Muscle layer of colon (tissue), 2 donors: ENCODE measurements around the gene CIB4.

Experiments used
- H3K27ac ChIP-seq: one replicate; pipeline ENCODE4 v1.7.0; 2013; ENCODE audit warnings: low read depth, mild to moderate bottlenecking, low read length, moderate library complexity
- H3K27me3 ChIP-seq, 2 donors: one replicate each; pipeline ENCODE4 v1.7.0; 2013; ENCODE audit warnings: low read length in 2 of 2, mild to moderate bottlenecking in 2 of 2; ENCODE audit not compliant: insufficient read depth in 2 of 2, control insufficient read depth in 1 of 2
- H3K36me3 ChIP-seq: one replicate; pipeline ENCODE4 v1.7.0; 2013; ENCODE audit warnings: mild to moderate bottlenecking, low read length; ENCODE audit not compliant: insufficient read depth
- H3K4me1 ChIP-seq: one replicate; pipeline ENCODE4 v1.7.0; 2013; ENCODE audit warnings: mild to moderate bottlenecking, low read length; ENCODE audit not compliant: insufficient read depth
- H3K4me3 ChIP-seq, 2 donors: one replicate each; pipeline ENCODE4 v1.7.0; 2013; ENCODE audit warnings: low read length in 2 of 2, low read depth in 1 of 2, mild to moderate bottlenecking in 1 of 2, moderate library complexity in 1 of 2
- H3K9ac ChIP-seq: one replicate; pipeline ENCODE4 v1.7.0; 2013; ENCODE audit warnings: low read length
- H3K9me3 ChIP-seq: one replicate; pipeline ENCODE4 v1.7.0; 2013; ENCODE audit warnings: mild to moderate bottlenecking, low read length
- donor health status: abdominal sarcoma.
- donor health status: Adenocarcinoma of cecum.

CIB4 gene

GRCh38 chr2:26576565-26577441, 64.4 kb downstream of the CIB4 start:
- Histone ChIP-seq H3K36me3 (no peaks in the 10 kb centered on the region), H3K27ac (no peak overlapping the region), H3K27me3 (peaks cover 0 to 14% of the 10 kb centered on the region in 2 donors), H3K4me3 (no peak overlapping the region), H3K9me3 (no peaks in the 10 kb centered on the region), H3K9ac (no peak overlapping the region), H3K4me1 (no peaks in the 10 kb centered on the region)

- no peaks in the 10 kb centered on the region for H3K36me3 ChIP-seq
- H3K27me3 ChIP-seq, result peaks cover 0 to 14% of the 10 kb centered on the region in 2 donors
- no peaks in the 10 kb centered on the region for H3K9me3 ChIP-seq
- H3K9ac ChIP-seq, result no peak overlapping the region
- no peak overlapping the region for H3K4me3 ChIP-seq
- no peaks in the 10 kb centered on the region for H3K4me1 ChIP-seq
- no peak overlapping the region for H3K27ac ChIP-seq
Measured at GRCh38 chr2:26575836-26576564, 65.2 kb downstream of the CIB4 start.

DNA sequence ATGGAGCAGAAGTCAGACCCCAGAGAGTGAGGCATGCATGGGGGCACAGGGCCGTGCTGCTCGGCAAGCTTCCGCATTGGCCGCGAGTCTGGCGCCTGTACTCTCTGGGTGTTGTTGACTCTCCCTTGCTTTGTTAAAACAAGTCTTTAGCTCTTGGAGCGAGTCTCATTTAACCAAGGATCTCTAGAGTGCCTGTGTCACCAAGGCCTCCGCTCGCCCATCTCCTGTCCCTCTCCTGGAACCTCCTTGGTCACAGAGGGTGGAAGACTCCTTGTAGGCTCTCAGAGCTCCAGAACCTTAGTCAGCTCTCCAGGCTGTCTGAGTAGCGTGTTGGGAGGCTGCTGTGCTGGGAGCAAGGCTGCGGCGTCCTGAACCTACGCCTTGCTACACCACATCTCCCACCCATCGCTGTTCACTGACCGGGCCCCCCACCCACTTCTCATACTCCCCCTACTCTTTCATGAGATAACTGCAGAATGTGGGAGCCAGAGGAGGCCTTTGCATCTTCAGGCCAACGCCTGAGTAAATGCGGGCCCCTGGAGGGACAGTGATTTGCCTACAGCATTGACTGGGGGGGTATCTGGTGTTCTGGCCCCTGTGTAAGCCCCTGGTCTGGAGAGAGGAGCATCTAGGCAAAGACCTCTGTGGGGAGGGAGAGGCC, 66.1 kb downstream of the CIB4 start:
- Histone ChIP-seq H3K4me1 (no peaks in the 10 kb centered on the region), H3K36me3 (no peaks in the 10 kb centered on the region), H3K4me3 (no peak overlapping the region), H3K27me3 (peaks cover 0 to 20% of the 10 kb centered on the region in 2 donors), H3K27ac (no peak overlapping the region), H3K9ac (no peak overlapping the region), H3K9me3 (no peaks in the 10 kb centered on the region)

GRCh38 chr2:26574066-26574899, 66.9 kb downstream of the CIB4 start:
- H3K27ac ChIP-seq, result no peak overlapping the region
- no peaks in the 10 kb centered on the region for H3K4me1 ChIP-seq
- H3K36me3 ChIP-seq, result no peaks in the 10 kb centered on the region
- no peak overlapping the region for H3K9ac ChIP-seq
- no peaks in the 10 kb centered on the region for H3K9me3 ChIP-seq
- H3K27me3 ChIP-seq, result peaks cover 0 to 20% of the 10 kb centered on the region in 2 donors
- H3K4me3 ChIP-seq, result no peak overlapping the region

DNA sequence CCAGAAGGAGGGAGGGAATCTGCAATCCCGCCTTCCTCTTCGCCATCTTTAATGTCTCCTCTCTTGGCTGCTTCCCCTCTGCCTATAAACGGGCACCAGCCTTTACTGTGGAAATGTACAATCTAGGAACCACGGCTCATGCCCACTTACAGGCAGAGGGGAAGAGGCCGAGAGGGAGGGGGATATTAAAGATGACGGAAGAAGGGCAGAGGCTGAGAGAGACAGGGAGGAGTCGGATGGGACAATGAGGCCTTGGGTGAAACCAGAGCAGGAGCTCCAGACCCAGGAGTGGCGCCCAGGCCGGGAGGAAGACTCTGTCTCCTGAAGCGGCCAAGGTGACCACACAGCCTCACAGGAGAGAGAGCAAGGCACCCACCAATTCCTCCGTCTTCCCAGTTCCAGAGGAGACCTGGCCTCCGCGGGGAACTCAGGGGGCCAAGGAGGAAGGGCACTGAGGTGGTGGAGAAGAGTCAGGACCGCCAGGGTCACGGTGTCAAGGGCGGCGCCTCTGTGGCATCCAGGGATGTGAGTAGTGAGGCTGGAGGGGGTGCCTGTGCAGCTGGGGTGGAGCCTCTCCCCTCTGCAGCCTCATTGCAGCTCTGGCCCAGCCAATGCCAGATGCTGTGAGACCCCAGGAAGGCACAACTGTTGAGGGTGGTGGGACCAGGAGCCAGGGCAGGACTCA, 67.8 kb downstream of the CIB4 start:
- no peaks in the 10 kb centered on the region for H3K36me3 ChIP-seq
- H3K27ac ChIP-seq, result no peak overlapping the region
- no peak overlapping the region for H3K4me3 ChIP-seq
- H3K9ac ChIP-seq, result no peak overlapping the region
- no peaks in the 10 kb centered on the region for H3K4me1 ChIP-seq
- H3K9me3 ChIP-seq, result no peaks in the 10 kb centered on the region
- H3K27me3 ChIP-seq, result peaks cover 0 to 18% of the 10 kb centered on the region in 2 donors

GRCh38 chr2:26572591-26572990, 68.6 kb downstream of the CIB4 start:
- Histone ChIP-seq H3K4me1 (no peaks in the 10 kb centered on the region), H3K9me3 (no peaks in the 10 kb centered on the region), H3K27me3 (peaks cover 0 to 10% of the 10 kb centered on the region in 2 donors), H3K9ac (no peak overlapping the region), H3K27ac (no peak overlapping the region), H3K36me3 (no peaks in the 10 kb centered on the region), H3K4me3 (no peak overlapping the region)

- Histone ChIP-seq H3K27ac (no peak overlapping the region), H3K36me3 (no peaks in the 10 kb centered on the region), H3K27me3 (peaks cover 0 to 6% of the 10 kb centered on the region in 2 donors), H3K9ac (no peak overlapping the region), H3K4me1 (no peaks in the 10 kb centered on the region), H3K9me3 (no peaks in the 10 kb centered on the region), H3K4me3 (no peak overlapping the region)
Measured at GRCh38 chr2:26571316-26571715, 69.8 kb downstream of the CIB4 start.

- Histone ChIP-seq H3K9me3 (no peaks in the 10 kb centered on the region), H3K4me1 (no peaks in the 10 kb centered on the region), H3K4me3 (no peak overlapping the region), H3K9ac (no peak overlapping the region), H3K36me3 (no peaks in the 10 kb centered on the region), H3K27ac (no peak overlapping the region), H3K27me3 (peaks cover 0 to 13% of the 10 kb centered on the region in 2 donors)
Measured at GRCh38 chr2:26570083-26570430, 71.1 kb downstream of the CIB4 start.

GRCh38 chr2:26569216-26570082, 71.7 kb downstream of the CIB4 start:
- no peaks in the 10 kb centered on the region for H3K36me3 ChIP-seq
- no peak overlapping the region for H3K9ac ChIP-seq
- no peaks in the 10 kb centered on the region for H3K9me3 ChIP-seq
- H3K4me3 ChIP-seq, result no peak overlapping the region
- no peak overlapping the region for H3K27ac ChIP-seq
- no peaks in the 10 kb centered on the region for H3K4me1 ChIP-seq
- peaks cover 0 to 13% of the 10 kb centered on the region in 2 donors for H3K27me3 ChIP-seq
